HG02970 (cell line): ENCODE data around the gene CEBPA.

Experiments
- ATAC-seq: cut with Tn5 transposase; IDR thresholded peaks from one replicate; pipeline ENCODE4 v1.9.1; 2021; ENCODE audit warnings: mild to moderate bottlenecking, moderate library complexity, moderate number of reproducible peaks; ENCODE audit not compliant: unreplicated experiment, low FRiP score

The CEBPA gene

DNA sequence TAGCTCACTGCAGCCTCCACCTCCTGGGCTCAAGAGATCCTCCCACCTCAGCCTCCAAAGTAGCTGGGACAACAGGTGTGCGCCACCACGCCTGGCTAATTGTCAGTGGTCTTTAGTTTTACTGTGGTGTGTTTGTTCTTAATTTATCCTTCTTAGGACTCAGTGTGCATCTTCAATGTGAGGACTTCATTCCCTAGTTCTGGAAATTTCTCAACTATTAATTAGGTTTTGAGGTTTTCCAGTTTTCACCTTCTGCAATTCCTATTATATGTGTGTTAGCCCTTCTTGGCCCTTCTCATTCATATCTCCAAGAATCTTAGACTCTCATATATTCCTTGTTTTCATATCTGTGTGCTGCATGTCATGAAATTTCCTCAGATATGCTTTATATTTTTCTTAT, 44.5 kb downstream of the CEBPA start:
- no peak for ATAC-seq

DNA sequence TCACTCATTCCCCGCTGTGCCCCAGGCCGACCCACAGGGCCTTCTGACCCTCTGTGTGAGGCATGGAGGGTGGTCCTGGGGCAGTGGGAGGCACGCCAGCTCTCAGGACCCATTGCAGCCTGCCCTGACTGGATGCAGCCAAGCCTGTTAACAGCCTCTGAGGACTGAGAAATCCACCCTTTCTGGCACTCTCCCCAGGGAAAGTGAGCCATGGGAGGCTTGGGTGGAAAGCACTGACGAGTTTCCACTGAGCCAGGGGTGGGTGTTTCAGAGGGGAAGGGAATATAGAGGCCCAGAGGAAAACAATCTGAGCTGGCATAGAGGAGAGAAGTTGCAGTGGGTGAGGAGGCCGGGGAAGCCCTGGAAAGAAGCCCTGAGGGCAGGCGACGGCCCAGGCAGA, 46.1 kb downstream of the CEBPA start:
- ATAC-seq: no peak

DNA sequence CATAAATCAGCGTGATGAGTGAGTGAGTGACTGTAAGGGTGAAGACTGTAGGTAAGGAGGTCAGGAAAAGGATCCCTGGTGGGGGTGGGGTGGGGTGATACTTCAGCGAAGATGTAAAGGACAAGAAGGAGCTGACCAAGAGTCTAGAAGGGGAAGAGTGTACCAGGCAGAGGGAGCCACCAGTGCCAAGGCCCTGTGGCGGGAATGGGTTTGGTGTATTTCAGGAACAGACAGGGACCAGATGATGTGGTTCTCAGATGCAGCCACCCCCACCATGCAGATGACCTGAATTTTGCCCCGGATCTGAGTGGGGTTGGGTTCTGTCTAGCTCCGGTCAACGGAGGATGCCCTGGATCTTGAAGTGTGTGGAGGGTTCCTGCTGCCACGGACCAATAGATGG, 46.6 kb downstream of the CEBPA start:
- ATAC-seq: no peak

DNA sequence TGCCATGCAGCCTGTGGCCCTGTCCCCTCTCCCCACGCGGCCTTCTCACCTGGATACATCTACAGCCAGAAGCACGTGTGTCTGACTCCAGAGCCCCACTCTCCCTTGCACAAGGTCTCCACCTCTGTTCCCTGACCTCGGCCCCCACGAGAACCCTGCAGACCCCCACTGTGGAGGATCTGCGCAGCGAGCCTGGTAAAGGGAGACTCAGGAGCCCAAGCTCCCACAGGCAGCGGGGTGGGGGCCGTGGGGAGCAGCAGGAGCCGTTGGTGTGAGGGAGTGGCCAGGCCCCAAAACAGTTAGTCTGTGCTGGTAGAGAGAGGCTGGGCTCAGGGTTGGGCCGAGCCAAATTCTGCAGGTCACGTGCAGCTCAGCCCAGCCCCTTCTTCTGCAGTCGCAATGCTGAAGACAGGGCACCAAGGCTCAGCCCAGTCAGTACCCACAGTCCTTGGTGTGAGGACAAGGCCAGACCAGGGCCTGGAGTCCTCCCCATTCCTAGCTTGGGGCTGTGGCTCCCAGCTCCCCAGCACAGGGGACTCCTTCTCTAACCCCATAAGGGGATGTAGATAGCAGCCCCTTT, 48.0 kb downstream of the CEBPA start:
- ATAC-seq: no peak

DNA sequence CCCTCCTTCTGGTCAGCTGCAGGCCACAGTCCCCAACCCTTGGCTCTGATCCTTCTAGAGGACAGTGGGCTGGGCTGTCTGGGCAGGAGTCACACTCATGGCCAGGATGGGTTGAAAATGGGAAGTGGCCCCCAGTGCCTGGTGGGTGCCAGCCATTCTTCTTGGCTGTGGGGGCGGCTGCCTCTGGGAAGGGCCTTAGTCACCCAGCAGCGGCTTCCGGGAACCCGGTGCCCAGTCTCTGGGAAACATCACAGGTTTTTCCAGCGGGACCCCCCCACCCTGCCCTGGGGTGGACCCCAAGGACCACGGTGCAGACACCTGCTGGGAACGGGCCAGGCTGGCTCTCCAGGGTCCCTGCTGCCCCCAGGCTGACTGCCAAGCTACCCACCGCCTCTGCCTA, 49.4 kb downstream of the CEBPA start:
- ATAC-seq: no peak

DNA sequence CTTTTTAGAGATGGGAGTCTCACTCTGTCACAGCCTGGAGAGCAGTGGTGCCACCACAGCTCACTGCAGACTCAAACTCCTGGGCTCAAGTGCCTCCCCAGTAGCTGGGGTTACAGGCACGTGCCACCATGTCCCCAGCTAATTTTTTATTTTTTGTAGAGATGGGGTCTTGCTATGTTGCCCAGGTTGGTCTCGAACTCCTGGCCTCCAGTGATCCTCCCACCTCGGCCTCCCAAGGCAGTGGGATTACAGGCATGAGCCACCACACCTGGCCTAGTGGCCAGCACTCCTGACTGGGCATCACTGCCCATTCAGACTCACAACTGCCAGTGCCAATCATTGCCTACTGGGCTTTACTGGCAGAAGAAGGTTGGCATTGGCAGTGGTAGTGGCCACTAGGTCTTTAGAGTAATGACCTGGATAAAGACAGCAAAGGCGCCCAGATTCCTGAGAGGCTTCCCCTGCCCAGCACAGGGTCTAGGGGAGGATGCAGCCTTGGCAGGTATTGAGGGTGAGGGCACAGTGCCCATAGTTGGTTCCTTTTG, 49.8 kb downstream of the CEBPA start:
- ATAC-seq: no peak

DNA sequence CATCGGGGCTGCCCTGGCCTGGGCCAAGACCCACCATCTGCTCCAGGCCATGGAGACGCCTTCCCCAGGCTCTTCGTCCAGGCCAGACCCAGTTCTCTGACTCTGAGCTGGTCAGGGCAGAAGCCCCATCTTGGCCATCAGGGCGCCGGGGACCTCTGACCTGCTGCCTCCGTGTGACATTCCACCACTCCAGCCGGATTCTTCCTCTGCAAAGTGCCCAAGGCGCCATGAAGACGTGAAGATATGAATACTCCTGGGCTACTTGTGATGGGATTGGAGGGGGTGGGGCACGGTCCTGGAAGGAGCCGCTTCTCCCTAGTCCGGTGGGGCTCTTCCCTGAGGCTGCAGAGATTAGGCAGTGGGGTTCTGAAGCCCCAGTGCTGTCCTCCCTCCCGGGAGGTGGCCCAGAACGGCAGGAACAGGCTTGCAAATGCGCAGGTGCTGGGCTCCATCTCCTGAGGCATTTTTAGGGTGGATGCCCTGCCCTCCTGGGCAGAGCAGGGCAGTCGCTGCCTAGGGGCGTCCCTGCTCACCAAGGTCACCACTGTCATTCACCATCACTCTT, 50.7 kb downstream of the CEBPA start:
- no peak for ATAC-seq

DNA sequence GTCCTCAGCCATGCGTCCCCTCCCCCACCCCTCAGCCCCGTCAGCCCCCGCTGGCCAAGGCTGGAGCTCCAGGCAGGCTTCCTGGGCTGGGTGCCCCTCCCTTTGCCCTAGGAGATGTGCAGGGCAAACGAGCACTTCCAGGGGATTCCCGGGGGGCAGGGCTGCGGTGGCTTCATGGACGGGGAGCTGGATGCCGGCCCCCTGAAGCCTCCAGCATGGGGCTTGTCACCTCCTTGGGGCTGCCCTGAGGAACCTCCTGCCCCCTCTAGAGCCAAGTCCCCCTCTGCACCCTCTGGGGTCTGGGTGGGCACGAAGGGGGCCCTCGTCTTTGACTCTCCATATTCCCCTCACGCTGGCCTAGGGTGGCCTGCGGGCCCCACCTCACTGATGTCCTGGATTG, 51.3 kb downstream of the CEBPA start:
- no peak for ATAC-seq

DNA sequence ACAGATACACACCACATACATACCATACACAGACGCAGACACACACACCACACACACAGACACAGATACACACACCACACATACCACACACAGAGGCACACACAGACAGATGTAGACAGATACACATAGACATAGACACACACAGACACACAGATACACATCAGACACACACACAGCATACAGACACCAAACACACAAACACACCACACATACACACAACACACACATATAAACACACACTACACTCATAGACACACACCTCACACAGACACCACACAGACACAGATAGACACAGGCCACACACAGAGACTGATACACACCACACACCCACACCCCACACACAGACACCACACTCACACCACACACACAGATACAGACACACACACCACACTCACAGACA, 51.8 kb downstream of the CEBPA start:
- no peak for ATAC-seq
